Coronary artery (tissue), 2 donors: ENCODE results near the gene C4BPB.
A peak's percentile ranks its signal among the peaks of the same experiment; 100 is the strongest.

Source experiments
- DNase-seq: peaks from one replicate; pipeline ENCODE4 v3.0.0-alpha.2; 2017; ENCODE audit warnings: low spot score
- H3K27ac ChIP-seq, 2 donors: fragments of 200-600 bp; sonication (generic); one replicate each; pipeline ENCODE4 v1.5.1; 2016 to 2019
- H3K4me3 ChIP-seq: fragments of 200-600 bp; sonication (generic); 2 replicates; pipeline ENCODE4 v1.5.1; 2016; ENCODE audit warnings: mild to moderate bottlenecking, moderate library complexity
- CTCF ChIP-seq: fragments of 200-600 bp; sonication (generic); IDR thresholded peaks from one replicate; pipeline ENCODE4 v1.5.1; 2019; ENCODE audit warnings: antibody characterized with exemption

C4BPB gene

GRCh38 chr1:207054491-207054890 lies 34.2 kb upstream of the C4BPB start:
- no peak for DNase-seq
- no peak for TF ChIP-seq CTCF
- Histone ChIP-seq H3K4me3 (no peak overlapping the region), H3K27ac (peak overlapping the region in 1 of 2 donors; percentile 17)

- DNase-seq = no peak
- Histone ChIP-seq H3K4me3 (no peak overlapping the region), H3K27ac (no peak overlapping the region)
Observed at GRCh38 chr1:207055386-207056001, 33.2 kb upstream of the C4BPB start.

GRCh38 chr1:207056673-207057072 lies 32.0 kb upstream of the C4BPB start:
- H3K27ac ChIP-seq = no peak overlapping the region
- no peak for TF ChIP-seq CTCF
- H3K4me3 ChIP-seq = no peak overlapping the region
- no peak for DNase-seq

More at GRCh38 chr1:207055386-207056001, 33.2 kb upstream of the C4BPB start:
- TF ChIP-seq CTCF = no peak

GRCh38 chr1:207058252-207058651 lies 30.4 kb upstream of the C4BPB start:
- DNase-seq = no peak
- Histone ChIP-seq H3K4me3 (no peak overlapping the region), H3K27ac (no peak overlapping the region)
- no peak for TF ChIP-seq CTCF

- Histone ChIP-seq H3K4me3 (no peak overlapping the region), H3K27ac (no peak overlapping the region)
- no peak for DNase-seq
Observed at GRCh38 chr1:207058878-207059867, 29.5 kb upstream of the C4BPB start.

GRCh38 chr1:207059881-207060280 lies 28.8 kb upstream of the C4BPB start:
- Histone ChIP-seq H3K4me3 (no peak overlapping the region), H3K27ac (no peak overlapping the region)
- TF ChIP-seq CTCF = no peak
- DNase-seq = no peak

More at GRCh38 chr1:207058878-207059867, 29.5 kb upstream of the C4BPB start:
- TF ChIP-seq CTCF = no peak
